GM21529 (cell line): ENCODE measurements around the gene TIMP1.

Source experiments
- ATAC-seq: cut with Tn5 transposase; IDR thresholded peaks from one replicate; pipeline ENCODE4 v1.9.1; 2021; ENCODE audit not compliant: unreplicated experiment

TIMP1 gene

DNA sequence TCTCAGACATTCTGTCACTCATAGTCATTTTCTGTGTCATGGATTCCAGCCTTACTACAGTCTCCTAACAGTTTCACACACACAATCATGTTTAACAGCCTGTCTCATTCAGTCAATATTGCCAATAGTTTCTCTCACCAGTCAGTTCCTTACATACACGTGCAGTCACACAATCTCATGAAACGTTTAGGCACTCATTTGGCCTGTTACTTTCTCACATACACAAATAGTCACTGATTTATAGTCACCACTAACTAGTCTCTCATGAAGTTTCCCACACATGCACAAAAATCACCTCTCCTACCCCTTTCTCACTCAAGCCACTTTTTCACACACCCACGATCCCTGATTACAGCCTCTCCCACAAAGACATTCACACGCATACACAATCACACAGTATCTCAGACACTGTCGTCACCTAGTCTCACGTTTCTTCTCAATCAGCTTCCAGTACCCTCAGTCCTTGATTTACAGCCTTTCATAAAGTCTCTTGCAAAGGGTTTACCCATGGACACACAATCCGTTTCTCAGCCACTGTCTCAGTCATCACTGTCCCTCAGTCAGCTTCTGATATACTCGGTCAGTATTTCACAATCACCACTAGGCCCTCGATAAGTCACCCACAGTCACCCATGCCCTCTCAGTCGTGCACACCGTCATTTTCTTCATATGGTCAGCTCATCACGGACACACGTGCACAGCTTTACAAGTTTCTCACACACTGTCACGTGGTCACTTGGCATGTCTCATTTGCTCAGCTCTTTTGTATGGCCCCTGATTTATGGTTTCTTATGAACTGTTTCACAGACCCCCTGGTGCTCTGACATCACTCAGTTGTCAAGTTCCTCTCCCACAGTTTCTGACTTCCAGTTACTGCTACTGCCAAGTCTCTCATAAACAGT, 51.7 kb downstream of the TIMP1 start:
- no peak for ATAC-seq

DNA sequence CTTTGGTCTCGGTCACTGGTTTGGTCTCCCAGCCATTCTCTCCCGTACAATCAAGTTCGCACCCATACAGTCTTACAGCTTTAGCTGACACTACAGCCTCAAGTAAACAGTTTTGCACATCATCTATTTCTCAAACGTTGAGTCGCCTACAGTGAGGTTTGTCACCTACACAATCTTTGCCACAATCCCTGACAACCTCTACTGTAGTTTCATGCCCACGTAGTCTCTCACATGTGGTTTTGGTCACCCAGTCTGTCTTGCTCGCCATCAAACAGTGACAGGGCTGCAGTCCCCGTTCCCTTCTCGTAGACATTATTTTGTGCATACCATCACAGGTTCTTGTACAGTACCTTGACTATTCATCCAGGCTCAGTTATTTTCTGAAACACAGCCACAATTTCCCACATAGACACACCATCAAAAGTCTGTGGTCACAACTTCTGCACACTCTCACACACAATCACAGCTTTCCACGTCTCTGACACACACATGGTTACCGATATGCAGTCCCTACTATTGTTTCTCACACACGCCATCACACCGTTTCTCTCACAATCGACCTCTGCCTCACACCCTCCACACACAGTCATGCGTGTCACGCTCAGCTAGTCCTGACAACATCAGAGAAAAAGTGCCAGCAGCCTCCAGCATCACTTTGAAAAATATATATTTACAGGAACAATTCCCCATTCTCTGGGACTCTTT, 52.8 kb downstream of the TIMP1 start:
- no peak for ATAC-seq
